ENCODE results near the gene LACTBL1.

Gene LACTBL1

DNA sequence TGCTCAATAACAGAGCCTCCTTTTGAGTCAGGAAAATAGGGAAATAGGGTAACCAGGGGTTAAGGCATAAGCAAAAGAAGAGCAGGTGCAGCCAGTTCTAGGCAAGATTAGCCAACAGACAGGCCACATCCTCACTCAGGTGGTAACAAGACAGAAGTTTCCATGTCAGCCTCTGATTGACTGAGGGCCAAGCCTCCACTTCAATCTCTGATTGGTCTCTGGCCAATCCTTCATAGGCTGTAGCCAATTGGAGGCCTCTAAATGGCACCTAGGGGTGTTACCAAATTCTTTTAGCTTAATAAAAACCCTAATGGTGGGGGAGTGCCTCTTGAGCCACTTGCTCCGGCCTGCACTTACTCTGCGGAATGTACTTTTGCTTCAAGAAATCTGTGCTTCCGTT lies 37.2 kb downstream of the LACTBL1 start:
- DNase-seq = peak in 1 of 2 experiments; percentile 11

DNA sequence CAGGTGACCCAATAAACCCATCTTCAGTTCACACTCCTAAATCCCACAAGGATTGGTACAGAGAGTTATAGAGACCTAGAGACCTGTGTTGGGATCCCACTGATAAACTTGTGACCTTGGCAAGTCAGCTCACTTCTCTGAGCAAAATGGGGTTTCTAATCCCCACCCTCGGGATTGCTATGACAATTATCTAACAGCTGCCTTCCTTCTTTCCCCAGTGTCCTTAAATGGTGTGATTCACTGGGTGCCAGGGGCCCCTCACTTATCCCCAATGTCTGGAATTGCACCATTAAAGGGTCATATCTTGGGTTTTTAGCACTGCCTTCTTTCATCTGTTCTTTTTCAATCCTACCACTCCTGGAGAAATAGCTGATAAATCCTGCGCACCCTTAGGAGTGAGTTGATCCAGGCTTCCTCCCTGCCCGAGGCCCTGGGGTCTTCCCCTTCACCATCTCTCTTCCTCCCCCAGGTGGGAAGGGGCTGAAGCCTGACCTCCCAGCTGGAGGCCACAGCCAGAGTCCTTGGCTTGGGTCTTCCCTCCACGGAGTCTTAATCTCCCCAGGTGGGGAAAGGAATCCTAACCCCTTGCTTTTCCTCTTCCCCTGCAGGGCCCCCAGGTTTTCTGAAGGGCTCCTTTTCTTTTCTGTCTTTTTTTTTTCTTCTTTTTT lies 39.7 kb downstream of the LACTBL1 start:
- no peak for DNase-seq

DNA sequence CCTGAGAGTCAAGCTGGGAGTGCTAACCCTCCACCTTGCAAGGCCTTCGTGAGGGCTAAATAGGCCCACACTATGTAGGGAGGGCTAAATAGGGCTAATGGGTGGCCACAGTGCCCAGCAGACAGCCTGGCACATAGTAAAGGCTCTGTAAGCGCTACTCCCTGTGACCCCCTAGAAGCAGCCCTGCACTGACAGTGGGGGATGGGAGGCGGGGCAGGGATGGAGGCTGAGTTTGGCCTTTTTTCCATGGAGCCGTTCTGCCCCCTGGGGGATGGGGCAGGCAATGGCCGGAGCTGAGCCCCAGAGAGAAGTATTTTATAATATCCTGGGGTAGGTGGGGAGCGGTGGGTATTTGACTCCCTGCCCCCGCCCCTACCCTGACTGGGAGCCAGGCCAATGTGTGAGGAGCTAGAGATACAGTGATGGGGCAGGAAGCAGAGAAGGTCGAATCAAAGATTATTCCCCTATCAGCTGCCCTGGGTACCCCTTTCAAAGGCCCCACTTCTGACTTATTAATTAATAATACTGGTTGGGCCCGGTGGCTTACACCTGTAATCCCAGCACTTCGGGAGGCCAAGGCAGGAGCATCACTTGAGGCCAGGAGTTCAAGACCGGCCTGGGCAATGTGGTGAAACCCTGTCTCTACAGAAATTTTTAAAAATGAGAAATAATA lies 42.3 kb downstream of the LACTBL1 start:
- peak; percentile 10 to 73 for DNase-seq

DNA sequence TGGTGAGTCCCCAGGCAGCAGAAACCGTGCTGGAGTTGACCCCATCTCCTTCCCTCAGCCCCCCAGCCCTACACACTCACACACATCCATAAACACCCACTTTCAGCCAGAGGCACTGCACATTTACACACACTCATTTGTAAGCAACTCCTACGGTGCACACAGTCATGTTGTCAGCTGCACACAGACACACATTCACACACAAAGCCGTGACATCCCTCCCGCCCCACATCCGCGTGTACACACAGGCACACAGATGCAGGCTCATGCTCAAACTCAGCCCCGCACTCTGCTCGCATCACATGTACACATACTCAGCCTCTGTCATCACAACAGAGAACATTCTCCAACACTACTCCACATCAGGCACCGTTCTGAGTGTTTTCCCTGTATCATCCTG lies 47.6 kb downstream of the LACTBL1 start:
- no peak for DNase-seq

DNA sequence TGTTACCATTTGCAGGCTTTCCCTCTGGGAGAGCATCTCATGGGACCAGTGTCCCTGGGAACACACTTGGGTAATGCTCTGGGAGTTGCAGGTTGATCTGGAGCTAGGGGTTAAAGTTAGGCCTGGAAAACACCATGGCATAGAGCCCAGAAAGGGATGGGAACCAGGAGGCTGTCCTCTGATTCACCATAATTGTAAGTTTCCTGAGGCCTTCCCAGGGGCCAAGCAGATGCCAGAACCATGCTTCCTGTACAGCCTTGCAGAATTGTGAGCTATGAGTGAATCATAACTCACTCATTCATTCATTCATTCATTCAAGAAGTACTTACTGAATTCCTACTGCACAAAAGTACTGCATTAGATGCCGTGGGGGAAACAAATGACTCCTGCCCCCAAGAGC lies 50.0 kb downstream of the LACTBL1 start:
- no peak for DNase-seq

DNA sequence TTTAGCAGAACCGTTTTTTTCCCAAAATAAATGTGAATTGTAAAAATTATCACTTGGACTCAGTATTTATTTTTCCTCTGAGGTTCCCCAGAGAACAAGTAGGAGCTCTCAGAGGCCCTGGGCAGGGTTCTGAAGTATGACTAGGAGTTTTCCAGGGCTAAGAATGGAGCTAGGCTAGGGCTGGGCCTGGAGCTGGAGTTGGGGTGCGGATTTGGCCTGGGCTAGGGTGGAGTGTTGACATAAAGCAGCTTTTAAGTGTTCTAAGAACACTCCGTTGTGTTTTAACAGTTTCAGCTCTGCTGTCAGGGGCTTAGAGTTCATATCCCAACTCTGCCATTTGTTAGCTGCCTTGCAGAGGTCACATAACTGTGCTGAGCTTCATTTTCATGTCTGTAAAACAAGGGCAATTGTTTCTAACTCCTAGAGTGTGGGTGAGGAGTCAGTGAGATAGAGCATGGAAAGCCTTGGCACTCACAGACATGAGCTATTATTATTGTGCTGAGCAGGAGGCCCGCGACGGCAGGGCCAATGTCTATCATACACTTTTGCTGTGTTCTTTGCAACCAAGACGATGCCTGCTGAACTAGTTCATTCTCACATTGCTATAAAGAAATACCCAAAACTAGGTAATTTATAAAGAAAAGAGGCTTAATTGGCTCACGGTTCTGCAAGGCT lies 51.1 kb downstream of the LACTBL1 start:
- no peak for DNase-seq

DNA sequence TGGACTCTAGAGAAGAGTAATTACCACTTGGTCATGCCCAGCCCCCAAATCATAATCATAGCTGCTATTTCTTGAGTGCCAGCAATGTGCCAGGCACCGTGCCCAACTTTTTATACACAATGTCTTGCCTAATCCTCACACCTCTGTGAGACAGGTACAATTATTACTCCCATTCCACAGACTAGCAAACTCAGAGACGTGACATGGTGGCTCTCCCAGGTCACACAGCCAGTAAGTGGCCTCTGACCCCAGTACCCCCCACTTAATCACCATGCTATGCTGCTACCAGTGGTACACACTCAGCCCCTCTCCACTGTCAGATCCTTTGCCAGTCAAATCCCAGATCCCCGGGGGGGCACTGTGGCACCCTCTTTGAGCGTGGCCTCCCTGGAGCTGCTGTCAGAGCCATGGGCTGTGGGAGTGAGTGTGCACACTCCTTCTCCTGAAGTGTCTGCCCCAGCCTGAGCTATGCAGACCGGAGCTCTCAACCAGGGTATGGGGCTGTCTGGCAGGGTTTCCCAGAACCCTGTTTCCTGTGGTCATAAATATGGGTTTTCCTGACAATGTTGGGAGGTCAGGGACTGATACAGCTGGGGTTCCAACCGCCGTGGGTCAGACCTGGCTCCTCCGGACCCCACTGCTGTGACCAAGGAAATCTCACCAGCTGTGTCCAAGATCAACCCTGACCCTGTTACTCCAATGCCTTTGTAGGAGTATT lies 51.8 kb downstream of the LACTBL1 start:
- no peak for DNase-seq

DNA sequence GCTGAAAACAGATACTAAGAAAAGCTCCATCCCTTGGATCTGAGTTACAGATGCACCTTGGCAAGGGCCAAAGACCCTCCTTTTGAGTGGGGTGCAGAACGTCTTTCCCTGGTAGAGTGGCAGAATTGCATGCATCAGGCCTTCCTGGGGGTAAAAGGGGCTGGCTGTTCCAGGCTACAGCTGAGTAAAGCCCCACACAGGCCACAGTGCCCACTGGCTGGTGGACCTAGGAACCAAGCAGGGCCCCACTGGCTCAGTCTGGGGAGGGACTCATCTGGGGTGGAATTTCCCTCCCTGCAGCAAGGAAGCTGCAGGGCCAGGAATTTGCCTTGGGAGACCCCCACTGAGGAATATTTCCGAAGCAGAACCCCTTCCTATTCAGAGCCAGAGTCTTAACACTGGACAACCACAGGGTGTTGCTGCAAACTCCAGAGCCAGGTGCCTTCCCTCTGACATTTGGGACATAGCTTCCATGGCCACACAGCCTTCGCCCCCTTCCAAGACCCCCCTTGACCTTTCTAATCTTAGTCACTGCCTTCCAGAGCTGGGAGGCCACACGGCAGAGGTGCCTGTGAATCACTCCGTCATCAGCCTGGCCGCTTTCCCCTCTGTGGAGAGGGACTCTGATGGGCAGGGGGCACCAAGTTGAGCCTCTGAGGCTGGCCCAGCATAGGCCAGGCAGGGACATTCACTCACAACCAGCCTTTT lies 52.5 kb downstream of the LACTBL1 start:
- no peak for DNase-seq

DNA sequence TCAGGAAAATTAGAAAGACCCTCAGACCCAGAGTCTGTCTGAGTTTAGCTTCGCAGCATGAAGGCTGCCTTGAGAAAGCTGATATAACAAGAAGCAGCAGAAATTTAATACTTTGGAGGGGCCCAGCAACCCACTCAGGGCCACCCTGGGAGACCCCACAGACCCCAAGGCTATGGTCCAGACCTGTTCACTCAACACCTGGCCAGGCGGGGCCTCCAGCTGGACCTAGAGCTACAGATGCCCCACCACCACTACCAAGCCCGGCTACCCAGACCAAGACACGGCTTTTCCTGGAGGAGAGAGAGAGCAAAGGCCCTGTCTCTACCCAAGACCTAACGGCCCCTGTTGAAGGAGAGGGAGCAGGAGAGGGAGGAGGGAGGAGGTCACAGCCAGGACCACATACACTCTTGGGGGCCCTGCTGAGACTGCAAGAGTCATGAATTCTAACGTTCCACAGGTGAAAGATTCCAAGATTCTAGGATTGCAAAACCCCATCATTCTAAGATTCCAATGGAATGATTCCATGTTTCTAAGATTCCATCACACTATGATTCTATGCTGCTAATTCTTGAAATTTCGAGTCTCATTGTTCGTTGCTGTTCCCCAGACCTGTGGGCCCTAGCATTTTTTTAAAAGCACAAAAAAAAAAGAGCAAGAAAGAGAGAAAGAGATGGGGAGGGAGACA lies 53.2 kb downstream of the LACTBL1 start:
- no peak for DNase-seq

DNA sequence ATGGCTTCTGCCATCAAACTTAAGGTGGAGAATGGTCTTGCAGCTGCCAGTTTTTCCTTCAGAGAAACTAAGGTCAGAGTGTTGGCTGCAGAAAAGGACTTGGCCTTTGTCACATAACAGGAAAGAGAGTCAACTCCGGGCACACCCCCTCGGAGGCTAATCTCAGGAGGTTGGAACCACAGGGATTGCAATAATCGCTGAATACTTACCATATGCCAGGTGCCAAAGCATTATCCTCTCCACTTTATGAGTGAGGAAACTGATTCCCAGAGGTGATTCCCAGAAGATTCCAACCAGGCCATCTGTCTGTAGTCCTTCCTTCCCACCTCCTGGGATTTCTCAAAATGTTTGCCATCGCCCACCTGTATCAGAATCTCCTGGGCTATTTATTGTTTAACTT lies 54.0 kb downstream of the LACTBL1 start:
- no peak for DNase-seq

DNA sequence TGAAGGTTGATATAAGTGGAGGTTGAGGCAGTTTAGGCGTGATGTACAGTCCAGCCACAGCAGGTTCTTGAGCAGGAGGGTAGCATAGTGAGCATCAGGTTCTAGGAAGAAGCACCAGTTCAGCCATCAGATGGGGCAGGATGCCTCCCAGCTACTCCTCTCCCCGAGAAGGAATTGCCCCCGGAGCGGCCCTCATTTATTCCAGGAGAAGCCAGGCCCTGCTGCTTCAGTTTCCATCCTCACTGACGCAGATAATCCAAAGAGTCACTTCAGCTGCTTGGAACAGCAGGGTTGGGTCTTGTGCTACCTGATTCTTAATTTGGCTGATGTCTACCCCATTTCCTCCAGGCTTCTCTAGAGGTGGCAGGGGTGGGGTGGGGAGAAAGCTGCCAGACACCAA lies 54.7 kb downstream of the LACTBL1 start:
- DNase-seq = no peak

DNA sequence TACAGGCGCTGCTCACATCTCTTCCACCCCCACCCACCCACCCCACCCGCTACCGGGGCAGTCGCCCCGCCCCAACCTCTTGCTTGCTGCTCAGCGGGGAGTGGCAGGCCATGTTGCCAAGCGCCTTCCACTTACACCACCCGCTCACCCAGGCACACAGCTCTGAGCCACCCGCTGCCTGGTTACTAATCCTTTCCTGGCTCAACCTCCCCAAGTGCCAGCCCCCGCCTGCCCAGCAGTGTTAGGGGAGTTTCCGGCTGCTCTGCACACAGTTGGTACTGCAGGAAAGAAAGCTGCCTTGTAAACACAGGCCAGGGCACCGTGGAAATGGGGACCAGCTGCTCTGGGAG lies 56.2 kb downstream of the LACTBL1 start:
- DNase-seq = no peak

DNA sequence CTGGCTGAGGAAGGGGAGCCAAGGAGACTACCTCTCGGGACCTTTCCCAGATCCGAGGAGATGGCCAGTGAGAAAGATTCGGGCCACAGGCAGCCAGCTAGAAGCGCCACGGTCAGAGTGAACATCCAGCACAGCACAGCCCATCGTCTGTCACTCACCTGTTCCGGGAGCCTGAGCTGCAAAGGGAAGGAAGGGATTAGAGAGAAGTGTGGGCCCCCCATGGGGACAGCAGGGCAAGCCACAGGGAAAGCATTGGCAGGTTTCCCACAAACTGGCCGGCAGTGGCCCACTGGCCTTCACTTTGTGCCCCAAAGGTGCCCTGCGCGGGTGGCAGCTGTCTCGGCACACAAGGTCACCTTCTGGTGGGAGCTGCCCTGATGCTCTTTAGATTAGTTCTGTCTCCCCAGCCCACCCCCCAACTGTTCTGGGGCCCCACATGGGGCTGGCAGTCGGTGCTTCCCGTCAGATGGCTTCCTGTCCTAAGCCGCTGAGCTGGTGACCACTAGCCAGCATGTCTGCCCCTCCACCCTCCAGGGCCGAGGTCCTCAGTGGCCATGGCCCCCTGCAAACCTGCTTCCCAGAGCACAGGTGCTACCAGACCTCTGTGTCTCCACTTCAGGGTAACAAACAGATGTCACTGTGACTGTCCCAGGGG lies 56.7 kb downstream of the LACTBL1 start:
- DNase-seq = no peak

DNA sequence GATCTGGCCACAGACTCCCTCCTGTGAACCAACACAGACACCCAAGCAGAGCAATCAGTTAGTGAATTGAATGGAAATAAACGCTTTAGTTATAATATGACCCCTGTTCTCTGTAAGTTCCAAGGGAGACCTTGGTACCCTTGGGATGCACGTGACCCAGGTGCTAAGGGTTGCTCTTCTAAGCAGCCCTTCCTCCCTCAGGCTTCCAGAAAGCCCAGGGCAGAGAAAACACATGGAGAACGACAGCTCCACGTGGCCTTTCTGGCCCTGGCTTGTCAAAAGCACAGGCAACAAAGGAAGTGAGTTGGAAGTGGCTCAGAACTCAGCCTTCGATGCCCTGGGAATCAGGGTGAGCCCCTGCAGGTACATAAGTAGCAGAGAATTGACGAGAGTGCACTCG lies 57.4 kb downstream of the LACTBL1 start:
- DNase-seq = no peak

DNA sequence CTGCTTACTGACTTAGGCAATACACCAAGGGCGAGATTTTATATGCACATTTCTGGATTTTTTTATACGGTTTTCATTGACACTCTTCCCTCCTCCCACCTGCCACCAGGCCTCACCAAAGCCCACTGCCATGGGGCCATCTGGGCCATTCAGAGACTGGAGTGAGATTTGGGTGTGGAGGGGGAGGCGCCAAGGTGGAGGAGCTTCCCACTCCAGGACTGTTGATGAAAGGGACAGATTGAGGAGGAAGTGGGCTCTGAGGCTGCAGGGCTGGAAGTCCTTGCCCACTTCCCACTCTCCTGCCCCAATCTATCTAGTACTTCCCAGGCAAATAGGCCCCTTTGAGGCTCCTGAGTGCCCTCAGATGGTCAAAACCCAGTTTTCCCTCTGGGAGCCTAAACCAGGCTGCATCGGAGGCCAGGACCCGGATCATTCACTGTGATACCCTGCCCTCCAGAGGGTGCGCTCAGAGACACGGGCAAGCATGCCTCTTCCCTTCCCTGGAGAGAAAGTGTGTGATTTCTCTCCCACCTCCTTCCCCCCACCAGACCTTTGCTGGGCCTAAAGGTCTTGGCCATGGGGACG lies 57.9 kb downstream of the LACTBL1 start:
- no peak for DNase-seq

DNA sequence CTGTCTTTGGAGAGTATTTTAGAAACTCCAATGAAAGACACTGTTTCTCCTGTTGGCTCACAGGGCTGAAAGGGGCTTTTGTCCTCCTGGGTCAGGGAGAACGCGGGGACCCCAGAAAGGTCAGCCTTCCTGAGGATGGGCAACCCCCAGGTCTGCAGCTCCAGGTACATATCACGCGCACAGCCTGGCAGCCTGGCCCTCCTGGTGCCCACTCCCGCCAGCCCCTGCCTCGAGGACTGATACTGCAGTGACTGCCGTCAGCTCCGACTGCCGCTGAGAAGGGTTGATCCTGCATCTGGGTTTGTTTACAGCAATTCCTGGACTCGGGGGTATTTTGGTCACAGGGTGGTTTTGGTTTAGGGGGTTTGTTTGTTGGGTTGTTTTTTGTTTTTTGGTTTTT lies 58.5 kb downstream of the LACTBL1 start:
- no peak for DNase-seq

DNA sequence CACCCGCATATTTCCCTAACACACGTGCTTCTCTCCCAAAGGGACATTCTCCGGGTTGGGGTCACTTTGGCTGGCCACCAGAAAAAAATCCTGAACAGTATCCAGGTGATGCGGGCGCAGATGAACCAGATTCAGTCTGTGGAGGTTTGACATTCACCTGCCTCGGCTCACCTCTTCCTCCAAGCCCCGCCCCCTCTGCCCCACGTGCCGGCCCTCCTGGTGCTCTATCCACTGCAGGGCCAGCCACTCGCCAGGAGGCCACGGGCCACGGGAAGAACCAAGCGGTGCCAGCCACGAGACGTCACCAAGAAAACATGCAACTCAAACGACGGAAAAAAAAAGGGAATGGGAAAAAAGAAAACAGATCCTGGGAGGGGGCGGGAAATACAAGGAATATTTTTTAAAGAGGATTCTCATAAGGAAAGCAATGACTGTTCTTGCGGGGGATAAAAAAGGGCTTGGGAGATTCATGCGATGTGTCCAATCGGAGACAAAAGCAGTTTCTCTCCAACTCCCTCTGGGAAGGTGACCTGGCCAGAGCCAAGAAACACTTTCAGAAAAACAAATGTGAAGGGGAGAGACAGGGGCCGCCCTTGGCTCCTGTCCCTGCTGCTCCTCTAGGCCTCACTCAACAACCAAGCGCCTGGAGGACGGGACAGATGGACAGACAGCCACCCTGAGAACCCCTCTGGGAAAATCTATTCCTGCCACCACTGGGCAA lies 59.1 kb downstream of the LACTBL1 start:
- no peak for DNase-seq

DNA sequence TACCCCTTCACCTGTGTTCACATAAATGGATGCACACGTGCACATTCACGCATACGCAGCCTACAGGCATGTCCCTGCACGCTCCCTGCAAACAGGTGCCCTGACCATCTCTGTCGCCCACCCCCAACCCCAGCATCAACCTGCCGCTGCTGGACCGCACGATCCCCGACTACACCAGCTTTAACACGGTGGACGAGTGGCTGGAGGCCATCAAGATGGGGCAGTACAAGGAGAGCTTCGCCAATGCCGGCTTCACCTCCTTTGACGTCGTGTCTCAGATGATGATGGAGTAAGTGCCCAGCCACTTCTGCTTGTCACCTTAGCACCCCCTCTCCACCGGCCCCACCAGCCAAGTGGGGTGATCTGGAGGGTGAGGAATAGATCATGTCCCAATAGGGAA lies 60.4 kb downstream of the LACTBL1 start:
- DNase-seq = no peak

DNA sequence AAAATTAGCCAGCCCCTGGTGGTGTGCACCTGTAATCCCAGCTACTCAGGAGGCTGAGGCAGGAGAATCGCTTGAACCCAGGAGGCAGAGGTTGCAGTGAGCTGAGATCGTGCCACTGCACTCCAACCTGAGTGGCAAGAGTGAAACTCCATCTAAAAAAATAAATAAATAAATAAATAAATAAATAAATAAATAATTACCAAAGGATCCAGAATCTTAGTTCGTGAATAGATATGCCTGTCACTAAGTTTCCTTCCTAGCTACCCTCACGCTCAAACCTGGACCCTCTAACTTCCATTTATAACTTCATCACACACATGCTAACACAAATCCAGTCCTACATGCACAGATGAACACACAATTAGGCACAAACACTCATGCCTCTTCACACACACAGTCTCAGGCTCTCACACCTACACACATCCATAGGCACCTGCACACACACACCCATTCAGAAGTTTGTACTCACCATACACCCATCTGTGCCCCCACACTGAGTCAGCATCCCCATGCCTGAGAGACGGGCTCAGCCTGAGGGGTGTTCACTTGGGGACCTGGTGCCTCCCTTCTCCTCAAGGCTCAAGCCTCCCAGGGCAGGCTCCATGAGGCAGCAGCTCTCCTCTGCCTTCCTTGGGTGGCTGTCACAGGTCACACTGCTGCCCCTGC lies 61.5 kb downstream of the LACTBL1 start:
- DNase-seq = no peak

DNA sequence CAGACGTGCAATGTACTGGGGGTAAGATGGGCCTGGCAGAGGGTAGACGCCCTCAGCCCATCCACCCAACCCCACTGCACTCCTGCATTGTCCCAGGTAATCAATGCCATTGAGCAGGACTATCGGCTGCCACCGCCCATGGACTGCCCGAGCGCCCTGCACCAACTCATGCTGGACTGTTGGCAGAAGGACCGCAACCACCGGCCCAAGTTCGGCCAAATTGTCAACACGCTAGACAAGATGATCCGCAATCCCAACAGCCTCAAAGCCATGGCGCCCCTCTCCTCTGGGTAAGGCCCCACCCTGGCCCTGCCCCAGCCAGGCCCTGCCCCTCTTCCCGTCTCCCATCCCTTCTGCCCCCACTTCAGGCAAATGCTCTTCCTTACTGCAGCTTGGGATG lies 62.4 kb downstream of the LACTBL1 start:
- no peak for DNase-seq

Data from NCI-H526 (cell line).